ENCODE data around the gene BCL6. TPM values are rescaled to one million over a fixed set of nuclear protein-coding genes. Genes with fewer than 3 reads are reported as not detected.

The BCL6 gene
- 4.7 to 9.0 TPM (median 8.8 TPM) in 5 replicates for total RNA-seq (2022; extraction: Qiagen RNA extraction)

GRCh38 chr3:187745201-187746058 lies at the start of gene BCL6:
TSS of gene BCL6 (minus strand) at chr3:187745468. CDS start at chr3:187733693, 11,775 bp downstream.

GRCh38 chr3:187702507-187703033 lies 42.7 kb downstream of the BCL6 start, which contains the start of gene RTP2:
TSS of gene RTP2 (minus strand) at chr3:187702557. CDS start at chr3:187702128, 429 bp downstream.

Other genes with a start within 250 kb of the BCL6 start
- not detected in 5 replicates for gene SST, start 75.1 kb downstream of the BCL6 start, total RNA-seq (2022; extraction: Qiagen RNA extraction)
- gene RTP2, start 42.9 kb downstream of the BCL6 start, total RNA-seq (2022; extraction: Qiagen RNA extraction), result not detected in 5 replicates